ENCODE measurements around the gene TTBK2. TPM values are rescaled to one million over a fixed set of nuclear protein-coding genes. Genes with fewer than 3 reads are reported as not detected.

TTBK2 gene
- total RNA-seq, 3 donors from 2014 or later (not counting 1 experiment from before 2014, with no cell fraction given): 17.5 to 25.9 (median 25.7) TPM

- Mint-ChIP-seq H3K36me3 (no peaks in the 10 kb centered on the region), H3K4me1 (no peaks in the 10 kb centered on the region), H3K9me3 (no peaks in the 10 kb centered on the region), H3K27ac (no peak overlapping the region), H3K27me3 (ENCODE audit: low read depth in 2 of 2) (no peaks in the 10 kb centered on the region), H3K4me3 (no peak overlapping the region)
- Histone ChIP-seq H3K27ac (ENCODE audit: low read length) (no peak overlapping the region), H3K36me3 (ENCODE audit: control insufficient read depth, insufficient read depth, low read length) (peaks cover 5% of the 10 kb centered on the region), H3K4me3 (ENCODE audit: low read length) (no peak overlapping the region), H3K9me3 (ENCODE audit: control insufficient read depth, insufficient read depth, low read length) (no peaks in the 10 kb centered on the region), H3K27me3 (ENCODE audit: control insufficient read depth, insufficient read depth, low read length) (no peaks in the 10 kb centered on the region), H3K4me1 (ENCODE audit: control insufficient read depth, insufficient read depth, low read length) (no peaks in the 10 kb centered on the region)
- TF ChIP-seq, protein P1, sequence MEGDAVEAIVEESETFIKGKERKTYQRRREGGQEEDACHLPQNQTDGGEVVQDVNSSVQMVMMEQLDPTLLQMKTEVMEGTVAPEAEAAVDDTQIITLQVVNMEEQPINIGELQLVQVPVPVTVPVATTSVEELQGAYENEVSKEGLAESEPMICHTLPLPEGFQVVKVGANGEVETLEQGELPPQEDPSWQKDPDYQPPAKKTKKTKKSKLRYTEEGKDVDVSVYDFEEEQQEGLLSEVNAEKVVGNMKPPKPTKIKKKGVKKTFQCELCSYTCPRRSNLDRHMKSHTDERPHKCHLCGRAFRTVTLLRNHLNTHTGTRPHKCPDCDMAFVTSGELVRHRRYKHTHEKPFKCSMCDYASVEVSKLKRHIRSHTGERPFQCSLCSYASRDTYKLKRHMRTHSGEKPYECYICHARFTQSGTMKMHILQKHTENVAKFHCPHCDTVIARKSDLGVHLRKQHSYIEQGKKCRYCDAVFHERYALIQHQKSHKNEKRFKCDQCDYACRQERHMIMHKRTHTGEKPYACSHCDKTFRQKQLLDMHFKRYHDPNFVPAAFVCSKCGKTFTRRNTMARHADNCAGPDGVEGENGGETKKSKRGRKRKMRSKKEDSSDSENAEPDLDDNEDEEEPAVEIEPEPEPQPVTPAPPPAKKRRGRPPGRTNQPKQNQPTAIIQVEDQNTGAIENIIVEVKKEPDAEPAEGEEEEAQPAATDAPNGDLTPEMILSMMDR (IDR thresholded peaks at IDR 0.05): no peak
- DNase-seq (no peak), ATAC-seq (no peak)
- WGBS (ENCODE audit: insufficient coverage): no CpG with 5 or more reads among the region's 1 CpG
- intact Hi-C loops (cut with micrococcal nuclease): no loop called here
Observed at GRCh38 chr15:42836251-42836650, 84.3 kb downstream of the TTBK2 start.

DNA sequence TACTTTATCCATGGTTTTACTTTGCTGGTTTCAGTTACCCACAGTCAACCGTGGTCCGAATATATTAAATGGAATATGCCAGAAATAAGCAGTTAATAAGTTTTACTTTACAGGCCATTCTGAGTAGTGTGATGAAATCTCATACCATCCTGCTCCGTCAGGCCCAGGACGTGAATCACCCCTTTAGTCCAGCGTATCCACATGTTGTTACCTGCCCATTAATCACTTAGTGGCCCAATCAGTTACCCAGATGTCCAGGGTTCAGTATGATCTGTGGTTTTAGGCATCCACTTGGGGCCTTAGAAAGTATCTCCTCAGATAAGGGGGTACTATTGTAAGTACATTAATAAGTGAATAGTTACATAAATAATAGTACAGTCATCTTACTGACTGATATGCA, 88.0 kb downstream of the TTBK2 start:
- H3K27ac ChIP-seq (ENCODE audit: low read length): no peak overlapping the region
- H3K27ac Mint-ChIP-seq: no peak overlapping the region

GRCh38 chr15:42826251-42826890, 94.2 kb downstream of the TTBK2 start:
- no peaks in the 10 kb centered on the region for H3K9me3 Mint-ChIP-seq
- 93% methylated on average over 4 of the region's 4 CpGs for WGBS (ENCODE audit: insufficient coverage)
- DNase-seq: no peak
- ATAC-seq: no peak
- no peaks in the 10 kb centered on the region for H3K27me3 Mint-ChIP-seq (ENCODE audit: low read depth in 2 of 2)
- H3K4me3 Mint-ChIP-seq: no peak overlapping the region
- H3K4me1 Mint-ChIP-seq: no peaks in the 10 kb centered on the region
- Histone ChIP-seq H3K4me1 (ENCODE audit: control insufficient read depth, insufficient read depth, low read length) (no peaks in the 10 kb centered on the region), H3K9me3 (ENCODE audit: control insufficient read depth, insufficient read depth, low read length) (no peaks in the 10 kb centered on the region), H3K36me3 (ENCODE audit: control insufficient read depth, insufficient read depth, low read length) (peaks cover 4% of the 10 kb centered on the region), H3K27me3 (ENCODE audit: control insufficient read depth, insufficient read depth, low read length) (no peaks in the 10 kb centered on the region), H3K4me3 (ENCODE audit: low read length) (no peak overlapping the region), H3K27ac (ENCODE audit: low read length) (no peak overlapping the region)
- TF ChIP-seq, protein P1 (IDR thresholded peaks at IDR 0.05): no peak
- H3K36me3 Mint-ChIP-seq: no peaks in the 10 kb centered on the region
- no peak overlapping the region for H3K27ac Mint-ChIP-seq
- intact Hi-C loops (cut with micrococcal nuclease): no loop called here

More for the DNA sequence above, 88.0 kb downstream of the TTBK2 start:
- WGBS (ENCODE audit: insufficient coverage): 97% methylated on average over 5 of the region's 5 CpGs
- TF ChIP-seq, protein P1 (IDR thresholded peaks at IDR 0.05): no peak
- ATAC-seq (no peak), DNase-seq (no peak)
- Histone ChIP-seq H3K27me3 (ENCODE audit: control insufficient read depth, insufficient read depth, low read length) (no peaks in the 10 kb centered on the region), H3K36me3 (ENCODE audit: control insufficient read depth, insufficient read depth, low read length) (peaks cover under 1% of the 10 kb centered on the region), H3K4me1 (ENCODE audit: control insufficient read depth, insufficient read depth, low read length) (no peaks in the 10 kb centered on the region), H3K9me3 (ENCODE audit: control insufficient read depth, insufficient read depth, low read length) (no peaks in the 10 kb centered on the region), H3K4me3 (ENCODE audit: low read length) (no peak overlapping the region)
- H3K9me3 Mint-ChIP-seq: no peaks in the 10 kb centered on the region
- H3K27me3 Mint-ChIP-seq (ENCODE audit: low read depth in 2 of 2): no peaks in the 10 kb centered on the region
- H3K4me3 Mint-ChIP-seq: no peak overlapping the region
- H3K36me3 Mint-ChIP-seq: no peaks in the 10 kb centered on the region
- intact Hi-C loops (cut with micrococcal nuclease): no loop called here
- no peaks in the 10 kb centered on the region for H3K4me1 Mint-ChIP-seq

DNA sequence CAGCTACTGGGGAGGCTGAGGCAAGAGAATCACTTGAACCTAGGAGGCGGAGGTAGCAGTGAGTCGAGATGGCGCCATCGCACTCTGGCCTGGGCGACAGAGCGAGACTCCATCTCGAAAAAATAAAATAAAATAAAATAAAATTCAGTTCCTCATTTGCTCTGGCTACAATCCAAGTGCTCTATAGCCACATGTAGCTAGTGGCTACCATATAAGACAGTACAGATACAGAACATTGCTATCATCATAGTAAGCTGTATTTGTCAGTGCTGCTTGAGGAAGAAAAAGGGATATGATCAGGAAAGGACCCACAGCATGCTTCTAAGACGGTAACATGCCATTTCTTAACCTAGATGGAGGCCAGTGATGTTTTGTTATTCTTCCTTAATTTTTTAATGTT, 95.0 kb downstream of the TTBK2 start:
- 100% methylated on average over 7 of the region's 8 CpGs for WGBS (ENCODE audit: insufficient coverage)
- intact Hi-C loops (cut with micrococcal nuclease): no loop called here
- H3K36me3 Mint-ChIP-seq: peaks cover 3% of the 10 kb centered on the region
- Histone ChIP-seq H3K4me3 (ENCODE audit: low read length) (no peak overlapping the region), H3K27me3 (ENCODE audit: control insufficient read depth, insufficient read depth, low read length) (no peaks in the 10 kb centered on the region), H3K9me3 (ENCODE audit: control insufficient read depth, insufficient read depth, low read length) (no peaks in the 10 kb centered on the region), H3K27ac (ENCODE audit: low read length) (no peak overlapping the region), H3K36me3 (ENCODE audit: control insufficient read depth, insufficient read depth, low read length) (peaks cover 4% of the 10 kb centered on the region), H3K4me1 (ENCODE audit: control insufficient read depth, insufficient read depth, low read length) (no peaks in the 10 kb centered on the region)
- DNase-seq (no peak), ATAC-seq (no peak)
- no peak overlapping the region for H3K4me3 Mint-ChIP-seq
- TF ChIP-seq, protein P1 (IDR thresholded peaks at IDR 0.05): no peak
- no peak overlapping the region for H3K27ac Mint-ChIP-seq
- no peaks in the 10 kb centered on the region for H3K4me1 Mint-ChIP-seq
- no peaks in the 10 kb centered on the region for H3K27me3 Mint-ChIP-seq (ENCODE audit: low read depth in 2 of 2)
- H3K9me3 Mint-ChIP-seq: no peaks in the 10 kb centered on the region

Measured in natural killer cell (primary cell).